Mucosa of stomach (tissue), 1 donor: Measurements from ENCODE around the gene ASAP3.

Experiments
- H3K27me3 ChIP-seq: one replicate; pipeline ENCODE4 v1.7.0; 2013; ENCODE audit warnings: mild to moderate bottlenecking, low read length; ENCODE audit not compliant: control insufficient read depth, insufficient read depth
- H3K36me3 ChIP-seq: one replicate; pipeline ENCODE4 v1.7.0; 2013; ENCODE audit warnings: low read length; ENCODE audit not compliant: control insufficient read depth, insufficient read depth
- H3K4me1 ChIP-seq: one replicate; pipeline ENCODE4 v1.7.0; 2013; ENCODE audit warnings: mild to moderate bottlenecking, low read length; ENCODE audit not compliant: control insufficient read depth, insufficient read depth
- H3K4me3 ChIP-seq: one replicate; pipeline ENCODE4 v1.7.0; 2013; ENCODE audit warnings: low read length
- H3K9ac ChIP-seq: one replicate; pipeline ENCODE4 v1.7.0; 2013; ENCODE audit warnings: mild to moderate bottlenecking, low read length, moderate library complexity
- H3K9me3 ChIP-seq: one replicate; pipeline ENCODE4 v1.7.0; 2013; ENCODE audit warnings: mild to moderate bottlenecking, low read length, moderate library complexity; ENCODE audit not compliant: control insufficient read depth
- donor health status: Pancreatic carcinoma.

The ASAP3 gene

DNA sequence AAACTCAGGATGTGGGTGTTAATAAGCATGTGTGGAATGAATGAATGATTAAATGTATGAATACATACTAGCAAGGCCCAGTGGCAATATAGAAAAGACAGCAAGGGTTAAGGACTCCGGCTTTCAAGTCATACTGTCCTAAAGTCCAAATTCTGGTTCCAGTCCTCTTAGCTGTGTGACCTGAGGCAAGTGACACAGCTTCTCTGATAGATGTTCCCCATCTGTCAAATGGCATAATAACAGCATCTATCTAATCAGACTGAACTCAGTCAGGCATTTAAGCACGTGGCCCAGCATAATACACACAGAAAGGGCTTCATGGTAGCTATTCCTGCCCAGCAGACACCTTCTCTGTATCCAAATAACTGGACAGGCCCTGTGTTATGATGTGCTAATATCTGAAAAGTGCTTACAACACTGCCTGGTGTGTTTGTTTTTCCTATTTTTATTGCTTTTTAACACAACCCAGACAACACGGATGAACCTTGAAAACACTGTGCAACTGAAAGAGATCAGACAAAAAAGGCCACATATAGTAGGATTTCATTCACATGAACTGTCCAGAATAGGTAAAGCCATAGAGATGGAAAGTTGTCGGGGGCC lies 12.4 kb downstream of the ASAP3 start:
- H3K36me3 ChIP-seq, result no peaks in the 10 kb centered on the region
- no peak overlapping the region for H3K4me3 ChIP-seq
- no peak overlapping the region for H3K9ac ChIP-seq
- H3K9me3 ChIP-seq, result no peaks in the 10 kb centered on the region
- peaks cover 4% of the 10 kb centered on the region for H3K4me1 ChIP-seq
- H3K27me3 ChIP-seq, result no peaks in the 10 kb centered on the region

DNA sequence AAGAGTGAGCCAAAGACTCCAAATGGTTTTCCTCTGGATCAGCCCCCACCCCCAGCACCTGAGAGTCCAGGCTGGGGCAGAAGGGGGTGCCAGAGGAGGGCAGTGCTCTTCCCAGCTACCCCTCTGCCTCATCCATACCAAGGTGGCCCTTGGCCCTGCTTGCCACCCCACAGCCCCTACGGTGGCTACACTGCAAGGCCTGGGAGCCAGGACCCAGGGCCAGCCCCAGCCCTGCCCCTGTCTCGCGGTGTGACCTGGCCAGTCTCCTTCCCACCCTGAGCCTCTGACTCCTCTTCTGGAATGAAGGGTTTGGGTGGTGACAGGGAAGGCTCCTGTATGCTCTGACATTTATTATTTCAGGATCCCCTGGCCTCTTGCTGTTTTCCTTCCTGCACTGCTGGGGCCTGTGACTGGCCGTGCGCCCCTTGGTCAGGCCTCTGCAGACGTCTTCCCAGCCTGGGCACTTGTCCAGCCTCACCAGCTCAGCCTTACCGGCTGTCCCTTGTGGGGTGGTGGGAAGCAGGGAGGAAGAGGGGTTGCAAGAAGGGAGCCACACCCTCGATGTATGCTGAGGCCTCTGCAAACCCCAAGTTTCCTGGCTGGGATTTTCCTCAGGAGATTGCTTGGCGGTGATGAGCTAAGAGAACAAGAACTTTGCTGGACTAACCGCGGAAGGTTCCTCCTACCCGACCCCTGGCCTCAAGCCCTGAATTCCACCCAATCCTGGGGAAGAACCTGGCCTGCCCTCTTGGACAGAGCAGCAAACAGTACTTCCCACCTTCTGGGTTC lies 13.5 kb downstream of the ASAP3 start:
- Histone ChIP-seq H3K9ac (no peak overlapping the region), H3K27me3 (no peaks in the 10 kb centered on the region), H3K4me3 (no peak overlapping the region), H3K9me3 (no peaks in the 10 kb centered on the region), H3K4me1 (peaks cover 4% of the 10 kb centered on the region), H3K36me3 (no peaks in the 10 kb centered on the region)

DNA sequence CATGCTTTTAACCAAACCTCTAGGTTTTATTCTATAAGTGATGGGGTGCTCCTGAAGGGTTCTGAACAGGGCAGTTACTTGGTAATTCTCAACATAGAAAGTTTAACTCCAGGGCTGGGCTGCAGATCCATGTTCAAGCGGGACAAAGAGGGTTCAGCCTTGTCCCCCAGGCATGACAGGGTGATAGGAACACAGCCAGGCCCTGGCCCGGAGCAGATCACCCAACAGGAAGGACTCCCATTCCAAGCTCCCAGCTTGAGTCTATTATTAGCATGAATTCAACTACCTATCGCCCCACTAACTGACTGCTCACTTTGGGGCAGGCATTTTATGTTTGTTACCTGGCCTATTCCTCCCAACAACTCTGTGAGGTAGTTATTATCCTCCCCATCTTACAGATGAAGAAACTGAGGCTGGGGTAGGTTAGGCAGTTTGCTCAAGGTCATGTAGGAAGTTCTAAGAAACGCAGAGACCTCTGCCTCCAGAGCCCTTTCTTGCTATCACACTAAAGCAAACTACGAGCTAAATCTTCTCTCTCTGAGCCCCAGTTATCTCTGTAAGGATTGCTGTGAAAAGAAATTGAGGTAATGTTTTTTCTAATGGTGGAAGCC lies 14.5 kb downstream of the ASAP3 start:
- H3K27me3 ChIP-seq, result no peaks in the 10 kb centered on the region
- no peaks in the 10 kb centered on the region for H3K9me3 ChIP-seq
- H3K4me3 ChIP-seq, result no peak overlapping the region

GRCh38 chr1:23466423-23466989 lies 17.5 kb downstream of the ASAP3 start:
- H3K36me3 ChIP-seq, result no peaks in the 10 kb centered on the region
- no peak overlapping the region for H3K4me3 ChIP-seq
- no peak overlapping the region for H3K9ac ChIP-seq
- no peaks in the 10 kb centered on the region for H3K4me1 ChIP-seq
- no peaks in the 10 kb centered on the region for H3K27me3 ChIP-seq
- no peaks in the 10 kb centered on the region for H3K9me3 ChIP-seq

More for the DNA sequence above, 14.5 kb downstream of the ASAP3 start:
- Histone ChIP-seq H3K4me1 (no peaks in the 10 kb centered on the region), H3K36me3 (no peaks in the 10 kb centered on the region), H3K9ac (no peak overlapping the region)

DNA sequence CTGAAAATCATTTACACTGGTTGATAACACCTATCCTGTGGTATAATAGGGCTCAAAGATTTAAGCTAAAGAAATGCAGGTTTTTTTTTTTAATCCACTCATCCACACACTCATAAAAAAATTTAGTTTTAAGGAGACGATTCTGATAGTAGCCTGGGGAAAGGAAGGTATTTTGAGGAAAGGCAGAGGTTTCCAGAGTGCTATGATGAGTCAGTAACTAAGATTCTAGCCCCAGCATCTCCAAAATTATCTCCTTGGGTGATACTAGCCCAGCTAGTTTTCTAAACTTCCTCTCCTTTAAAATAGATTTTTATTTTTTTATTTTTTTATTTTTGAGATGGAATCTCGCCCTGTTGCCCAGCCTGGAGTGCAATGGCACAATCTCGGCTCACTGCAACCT lies 20.7 kb downstream of the ASAP3 start:
- Histone ChIP-seq H3K9me3 (no peaks in the 10 kb centered on the region), H3K4me1 (peaks cover 4% of the 10 kb centered on the region), H3K4me3 (no peak overlapping the region), H3K36me3 (no peaks in the 10 kb centered on the region), H3K27me3 (no peaks in the 10 kb centered on the region), H3K9ac (no peak overlapping the region)

DNA sequence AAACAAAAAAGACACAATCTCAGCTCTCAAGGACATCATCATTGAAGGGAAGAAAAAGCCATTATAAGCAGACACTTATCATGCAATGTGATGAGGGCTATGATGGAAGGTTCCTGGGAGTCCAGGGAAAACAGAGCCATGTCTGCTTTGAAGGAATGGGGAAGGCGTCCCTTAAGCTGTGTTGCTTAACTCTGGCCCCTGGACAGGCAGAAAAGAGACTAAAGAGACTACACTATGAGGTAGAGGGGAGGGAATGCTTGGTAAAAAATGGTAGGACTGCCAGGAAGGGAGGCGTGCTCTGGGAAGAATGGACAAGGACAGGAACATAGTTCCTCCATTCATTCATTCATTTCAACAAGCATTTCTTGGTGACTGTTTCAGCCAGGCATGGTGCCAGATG lies 21.2 kb downstream of the ASAP3 start:
- H3K4me1 ChIP-seq, result peaks cover 4% of the 10 kb centered on the region
- no peaks in the 10 kb centered on the region for H3K36me3 ChIP-seq
- no peak overlapping the region for H3K9ac ChIP-seq
- H3K27me3 ChIP-seq, result no peaks in the 10 kb centered on the region
- H3K4me3 ChIP-seq, result no peak overlapping the region
- H3K9me3 ChIP-seq, result no peaks in the 10 kb centered on the region

- peaks cover 4% of the 10 kb centered on the region for H3K4me1 ChIP-seq
- H3K27me3 ChIP-seq, result no peaks in the 10 kb centered on the region
- no peak overlapping the region for H3K4me3 ChIP-seq
- H3K9me3 ChIP-seq, result no peaks in the 10 kb centered on the region
- H3K36me3 ChIP-seq, result no peaks in the 10 kb centered on the region
- H3K9ac ChIP-seq, result no peak overlapping the region
Measured at GRCh38 chr1:23461050-23461449, 22.9 kb downstream of the ASAP3 start.

GRCh38 chr1:23460519-23460918 lies 23.5 kb downstream of the ASAP3 start:
- H3K4me3 ChIP-seq, result no peak overlapping the region
- no peak overlapping the region for H3K9ac ChIP-seq
- no peaks in the 10 kb centered on the region for H3K36me3 ChIP-seq
- no peaks in the 10 kb centered on the region for H3K9me3 ChIP-seq
- H3K27me3 ChIP-seq, result no peaks in the 10 kb centered on the region
- H3K4me1 ChIP-seq, result peaks cover 4% of the 10 kb centered on the region

DNA sequence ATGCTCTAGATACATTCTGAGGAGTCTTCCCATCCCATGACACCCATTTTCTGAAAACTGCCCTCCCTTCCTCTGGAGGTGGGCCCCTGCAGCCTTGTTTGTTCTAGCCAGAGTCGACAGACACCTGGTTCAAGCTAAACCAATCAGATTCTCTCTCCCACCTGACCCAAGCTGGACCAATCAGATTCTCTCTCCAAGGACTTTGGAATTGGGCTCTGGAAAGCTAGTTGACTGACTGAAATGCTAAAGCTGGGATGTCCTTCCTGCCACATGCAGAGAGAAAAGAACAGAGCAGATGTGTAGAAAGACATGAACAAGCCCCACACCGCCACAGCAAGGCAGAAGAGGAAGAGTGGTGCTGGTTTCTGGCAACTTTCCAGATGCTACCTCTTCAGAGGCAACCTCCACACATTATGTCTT lies 24.6 kb downstream of the ASAP3 start:
- no peaks in the 10 kb centered on the region for H3K27me3 ChIP-seq
- no peaks in the 10 kb centered on the region for H3K9me3 ChIP-seq
- peaks cover 4% of the 10 kb centered on the region for H3K4me1 ChIP-seq
- H3K9ac ChIP-seq, result no peak overlapping the region
- H3K36me3 ChIP-seq, result peaks cover 4% of the 10 kb centered on the region
- H3K4me3 ChIP-seq, result no peak overlapping the region

GRCh38 chr1:23456226-23456625 lies 27.8 kb downstream of the ASAP3 start:
- H3K4me3 ChIP-seq, result no peak overlapping the region
- no peak overlapping the region for H3K9ac ChIP-seq
- H3K4me1 ChIP-seq, result peaks cover 29% of the 10 kb centered on the region
- peaks cover 4% of the 10 kb centered on the region for H3K36me3 ChIP-seq
- H3K9me3 ChIP-seq, result no peaks in the 10 kb centered on the region
- H3K27me3 ChIP-seq, result no peaks in the 10 kb centered on the region

DNA sequence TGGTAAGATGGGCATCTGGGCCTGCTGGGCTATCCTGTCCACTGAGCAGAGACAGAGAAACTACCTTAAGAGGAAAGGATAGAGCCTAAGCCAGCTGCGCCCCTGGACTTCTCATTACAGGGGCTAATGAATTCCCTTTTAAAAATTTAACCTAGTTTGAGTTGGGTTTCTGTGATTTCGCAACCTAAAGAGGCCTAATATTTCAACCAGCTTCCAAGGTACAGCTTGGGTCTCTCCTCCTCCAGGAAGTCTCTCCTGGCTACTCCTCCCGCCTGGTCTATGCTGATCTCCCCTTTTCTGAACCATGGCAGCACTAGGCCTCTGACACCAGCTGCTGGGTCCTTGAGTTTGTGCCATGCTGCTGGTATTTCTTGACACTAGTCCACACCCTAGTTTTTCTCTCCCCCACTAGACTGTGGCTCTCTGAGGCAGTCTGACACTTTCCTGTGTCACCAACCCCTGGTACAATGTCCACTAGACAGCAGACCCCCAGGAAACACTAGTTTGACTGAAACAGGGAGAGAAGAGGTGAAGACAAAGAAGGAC lies 30.5 kb downstream of the ASAP3 start:
- H3K36me3 ChIP-seq, result peaks cover 4% of the 10 kb centered on the region
- H3K4me1 ChIP-seq, result peaks cover 41% of the 10 kb centered on the region

DNA sequence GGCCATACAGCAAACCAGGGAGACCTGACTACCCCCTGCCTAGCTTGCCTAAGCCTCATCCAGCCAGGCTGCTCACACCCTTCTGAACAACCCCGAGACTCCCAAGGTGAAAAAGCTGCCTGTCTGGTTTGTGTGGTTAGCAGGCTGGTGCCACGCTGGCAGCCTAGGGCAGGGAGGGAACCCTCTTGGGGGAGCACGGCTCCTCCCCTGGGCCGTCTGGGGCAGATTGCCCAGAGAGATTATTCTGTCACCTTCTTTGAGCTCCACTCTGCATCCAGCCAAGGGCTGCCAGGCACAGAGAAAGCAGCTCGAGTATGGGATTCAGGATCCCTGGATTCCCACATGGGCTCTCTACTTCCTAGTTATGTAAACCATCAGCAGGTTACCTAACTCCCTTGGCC lies 32.0 kb downstream of the ASAP3 start:
- Histone ChIP-seq H3K27me3 (no peaks in the 10 kb centered on the region), H3K4me1 (peaks cover 41% of the 10 kb centered on the region), H3K4me3 (no peak overlapping the region), H3K36me3 (peaks cover 4% of the 10 kb centered on the region), H3K9me3 (no peaks in the 10 kb centered on the region), H3K9ac (peak overlapping the region; percentile 82)

More for the DNA sequence above, 30.5 kb downstream of the ASAP3 start:
- Histone ChIP-seq H3K4me3 (no peak overlapping the region), H3K27me3 (no peaks in the 10 kb centered on the region), H3K9me3 (no peaks in the 10 kb centered on the region), H3K9ac (peak overlapping the region; percentile 10)
